Medulla oblongata (tissue), 1 donor: ENCODE measurements around the gene KRTAP9-7.

ENCODE experiments used
- DNase-seq: peaks from one replicate; pipeline ENCODE4 v3.0.0-alpha.2; 2015; ENCODE audit errors: extremely low spot score

Gene KRTAP9-7

DNA sequence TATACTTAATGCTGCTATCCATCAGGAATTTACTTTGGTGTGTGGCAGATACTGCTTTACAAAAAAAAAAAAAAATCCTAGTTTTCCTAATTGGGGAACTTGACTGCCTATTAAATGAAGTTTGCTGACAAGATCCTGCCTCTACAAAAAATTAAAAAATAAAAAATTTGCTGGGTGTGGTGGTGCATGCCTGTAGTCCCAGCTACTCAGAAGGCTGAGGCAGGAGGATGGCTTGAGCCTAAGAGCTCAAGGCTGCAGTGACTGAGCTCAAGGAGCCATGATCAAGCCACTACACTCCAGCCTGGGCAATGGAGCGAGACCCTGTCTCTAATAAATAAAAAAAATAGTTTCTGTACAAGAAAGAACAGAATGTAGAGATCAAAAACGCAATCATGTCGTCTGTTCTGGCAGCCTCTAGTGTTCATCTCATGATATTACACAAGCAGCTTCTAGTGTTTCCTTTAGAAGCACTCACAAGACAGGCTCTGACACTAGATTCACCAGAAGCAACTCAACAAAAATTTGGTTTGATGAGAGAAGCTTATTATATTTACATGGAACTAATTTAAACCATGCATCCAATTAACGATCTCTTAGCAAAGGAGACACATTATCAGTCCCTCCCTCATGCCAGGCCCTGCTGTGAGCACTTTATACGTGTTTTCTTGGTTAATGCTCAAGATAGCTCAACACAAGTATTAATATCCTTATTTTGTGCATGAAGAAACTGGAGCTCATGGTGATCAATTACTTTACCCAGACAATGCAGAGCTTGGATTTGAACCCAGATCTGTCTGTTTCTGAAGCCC is 46.8 kb downstream of the KRTAP9-7 start:
- peak; percentile 47 for DNase-seq

DNA sequence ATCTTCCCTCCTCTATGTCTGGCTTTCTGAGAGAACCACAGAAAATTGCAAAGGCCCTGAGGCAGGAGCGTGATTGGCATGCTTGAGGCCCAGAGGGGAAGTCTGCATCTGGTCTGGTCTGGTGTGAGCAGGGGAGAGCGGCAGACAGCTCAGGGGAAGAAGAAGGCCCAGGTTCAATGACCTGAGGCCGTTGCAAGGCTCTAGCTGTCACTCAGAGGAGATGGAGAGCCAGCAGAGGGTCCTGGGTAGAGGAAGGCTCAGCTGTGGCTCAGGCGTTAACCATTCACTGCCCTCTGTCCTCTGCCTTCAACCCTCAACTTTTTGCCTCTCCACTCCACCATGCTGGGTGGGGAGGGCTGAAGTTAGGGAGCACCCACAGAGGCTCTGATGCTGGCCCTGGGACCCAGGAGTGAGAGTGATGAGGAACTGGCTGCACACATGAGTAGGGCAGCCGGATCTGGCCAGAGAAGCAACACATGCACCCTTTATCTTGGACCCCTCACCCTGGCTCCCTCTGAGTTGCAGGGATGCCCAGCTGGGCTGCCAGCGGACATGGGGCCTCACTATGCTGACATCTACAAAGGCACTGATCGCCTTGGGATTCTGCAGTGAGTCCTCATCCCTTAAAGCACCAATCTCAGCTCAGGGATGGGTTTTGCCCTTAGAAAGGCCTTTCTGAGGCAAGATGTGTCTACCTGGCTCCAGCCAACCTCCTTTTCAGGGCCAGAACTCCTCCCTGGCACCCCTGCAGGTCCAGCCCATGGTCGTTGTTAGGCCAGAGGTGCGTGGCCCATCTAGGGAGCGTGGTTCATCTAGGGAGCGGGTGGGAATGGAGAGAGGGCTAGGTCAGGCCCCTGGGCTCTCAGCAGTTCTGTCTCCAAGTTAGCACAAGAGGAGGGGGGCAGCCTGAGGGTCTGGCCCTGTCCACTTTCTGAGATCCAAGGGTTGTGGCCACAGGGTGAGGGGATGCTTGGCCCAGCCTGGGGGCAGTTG is 47.7 kb downstream of the KRTAP9-7 start:
- DNase-seq, result no peak

DNA sequence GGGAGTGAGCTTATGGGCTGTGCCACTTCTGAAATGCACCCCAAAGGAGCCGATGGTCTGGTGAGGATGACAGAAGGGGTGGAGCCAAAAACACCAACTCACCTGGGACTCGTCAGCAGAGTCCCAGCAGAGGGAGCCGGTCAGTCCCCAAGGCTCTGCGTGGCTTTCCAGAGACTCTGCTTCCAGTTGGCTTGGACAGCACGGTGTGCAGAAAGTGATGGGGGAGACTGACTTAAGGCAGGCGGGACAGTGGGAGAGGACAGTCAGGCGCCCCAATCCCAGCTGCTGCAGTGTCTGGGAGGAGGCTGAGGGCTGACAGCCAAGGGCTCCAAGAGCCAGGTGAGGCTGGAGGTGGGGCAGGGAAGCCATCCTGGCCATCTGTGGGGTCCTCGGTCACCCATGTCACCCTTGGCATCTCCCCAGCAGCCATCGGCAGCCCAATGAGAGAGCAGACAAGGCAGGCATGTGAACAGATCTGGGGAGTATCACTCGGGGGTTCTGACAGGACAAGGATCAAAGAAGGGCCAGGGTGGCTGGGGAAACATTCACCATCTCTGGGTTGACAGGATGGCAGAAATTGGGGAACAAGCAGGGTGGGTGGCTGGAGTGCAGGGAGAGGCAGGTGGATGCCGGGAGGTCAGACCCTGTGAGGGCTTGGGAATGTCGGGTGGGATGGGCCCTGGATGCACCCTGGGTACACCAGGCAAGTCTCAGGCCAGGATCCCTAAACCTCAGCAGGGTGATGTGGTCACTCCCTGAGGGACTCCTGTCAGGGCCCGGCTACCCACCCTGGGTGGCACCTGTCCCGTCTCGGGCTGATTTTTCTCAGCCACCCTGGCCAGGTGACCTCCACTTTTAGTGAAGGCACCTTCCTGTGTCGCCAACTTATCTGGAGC is 48.9 kb downstream of the KRTAP9-7 start:
- DNase-seq, result no peak

DNA sequence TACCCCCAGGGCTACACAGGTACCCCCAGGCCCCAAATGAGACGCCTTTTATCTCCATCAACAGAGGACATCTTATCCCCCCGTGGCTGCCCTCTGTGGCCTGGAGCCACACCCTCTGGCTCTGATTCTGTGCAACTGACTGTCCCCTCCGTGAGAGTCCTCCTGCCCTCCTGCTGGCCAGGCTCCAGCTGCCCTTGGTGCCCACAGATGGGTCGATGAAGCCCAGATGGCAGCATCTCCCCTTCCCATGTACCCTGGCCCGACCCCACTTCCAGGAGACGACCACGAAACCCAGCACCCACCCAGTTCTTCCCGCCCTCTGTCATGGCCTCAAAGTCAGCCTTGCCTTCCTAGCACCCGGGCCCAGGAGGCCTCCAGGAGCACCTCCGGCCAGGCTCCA is 49.6 kb downstream of the KRTAP9-7 start:
- DNase-seq, result no peak

DNA sequence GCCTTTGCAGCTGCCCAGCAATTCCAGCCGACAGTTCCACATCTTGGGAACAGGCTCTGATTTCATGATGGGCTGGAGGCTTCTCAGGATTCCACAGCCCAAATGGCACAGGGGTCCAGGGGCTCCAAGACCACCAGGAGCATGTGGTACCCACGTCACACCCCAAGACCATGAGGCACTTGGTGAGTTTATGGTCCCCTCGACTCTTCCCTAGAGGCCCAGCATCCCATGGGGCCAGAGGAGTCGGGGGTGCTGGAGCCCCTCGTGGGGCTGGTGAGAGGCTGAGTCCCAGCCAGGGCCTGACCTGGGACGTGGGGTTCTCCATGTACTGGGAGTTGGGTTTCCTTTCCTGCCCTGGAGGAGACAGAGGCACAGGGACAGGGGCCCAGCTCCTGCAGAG is 50.1 kb downstream of the KRTAP9-7 start:
- DNase-seq, result no peak
